Bronchial epithelial cell (primary cell): Measurements from ENCODE around the gene TMEM43. TPM values are rescaled to one million over a fixed set of nuclear protein-coding genes. Genes with fewer than 3 reads are reported as not detected.

ENCODE experiments used
- DNase-seq: peaks from one replicate; pipeline ENCODE4 v3.0.0-alpha.2; 2010; ENCODE audit warnings: low read depth
- FAIRE-seq: peaks from 2 replicates; lab custom pipeline; 2011; peaks lifted over from hg19 to GRCh38; lab: Jason Lieb, UNC
- H3K27me3 ChIP-seq: 2 replicates; pipeline ENCODE4 v1.5.1; 2011; ENCODE audit warnings: low read length; ENCODE audit not compliant: control insufficient read depth, insufficient read depth
- H3K36me3 ChIP-seq: 2 replicates; pipeline ENCODE4 v1.5.1; 2011; ENCODE audit warnings: low read length; ENCODE audit not compliant: control insufficient read depth, insufficient read depth
- H3K4me3 ChIP-seq: 2 replicates; pipeline ENCODE4 v1.5.1; 2011; ENCODE audit warnings: mild to moderate bottlenecking, low read depth, low read length, control low read depth
- total RNA-seq: library from RNA; depleted of rRNA; stranded (reverse); fragments of >200 nt; gene quantifications from 2 replicates; pipeline ENCODE4 v1.2.1, GENCODE V29; 2014
- TF ChIP-seq, protein P1 (sequence below): IDR thresholded peaks from 2 replicates; pipeline ENCODE4 v1.5.1; 2011; ENCODE audit warnings: mild to moderate bottlenecking, moderate library complexity, low read length, control low read depth, inconsistent platforms; ENCODE audit not compliant: insufficient read depth, severe bottlenecking

The TMEM43 gene
- total RNA-seq, 1 donor from 2014 or later: 88.5 TPM

DNA sequence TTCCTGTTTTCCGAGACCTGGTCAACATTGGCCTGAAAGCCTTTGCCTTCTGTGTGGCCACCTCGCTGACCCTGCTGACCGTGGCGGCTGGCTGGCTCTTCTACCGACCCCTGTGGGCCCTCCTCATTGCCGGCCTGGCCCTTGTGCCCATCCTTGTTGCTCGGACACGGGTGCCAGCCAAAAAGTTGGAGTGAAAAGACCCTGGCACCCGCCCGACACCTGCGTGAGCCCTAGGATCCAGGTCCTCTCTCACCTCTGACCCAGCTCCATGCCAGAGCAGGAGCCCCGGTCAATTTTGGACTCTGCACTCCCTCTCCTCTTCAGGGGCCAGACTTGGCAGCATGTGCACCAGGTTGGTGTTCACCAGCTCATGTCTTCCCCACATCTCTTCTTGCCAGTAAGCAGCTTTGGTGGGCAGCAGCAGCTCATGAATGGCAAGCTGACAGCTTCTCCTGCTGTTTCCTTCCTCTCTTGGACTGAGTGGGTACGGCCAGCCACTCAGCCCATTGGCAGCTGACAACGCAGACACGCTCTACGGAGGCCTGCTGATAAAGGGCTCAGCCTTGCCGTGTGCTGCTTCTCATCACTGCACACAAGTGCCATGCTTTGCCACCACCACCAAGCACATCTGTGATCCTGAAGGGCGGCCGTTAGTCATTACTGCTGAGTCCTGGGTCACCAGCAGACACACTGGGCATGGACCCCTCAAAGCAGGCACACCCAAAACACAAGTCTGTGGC, 16.9 kb downstream of the TMEM43 start:
- TF ChIP-seq, protein P1, sequence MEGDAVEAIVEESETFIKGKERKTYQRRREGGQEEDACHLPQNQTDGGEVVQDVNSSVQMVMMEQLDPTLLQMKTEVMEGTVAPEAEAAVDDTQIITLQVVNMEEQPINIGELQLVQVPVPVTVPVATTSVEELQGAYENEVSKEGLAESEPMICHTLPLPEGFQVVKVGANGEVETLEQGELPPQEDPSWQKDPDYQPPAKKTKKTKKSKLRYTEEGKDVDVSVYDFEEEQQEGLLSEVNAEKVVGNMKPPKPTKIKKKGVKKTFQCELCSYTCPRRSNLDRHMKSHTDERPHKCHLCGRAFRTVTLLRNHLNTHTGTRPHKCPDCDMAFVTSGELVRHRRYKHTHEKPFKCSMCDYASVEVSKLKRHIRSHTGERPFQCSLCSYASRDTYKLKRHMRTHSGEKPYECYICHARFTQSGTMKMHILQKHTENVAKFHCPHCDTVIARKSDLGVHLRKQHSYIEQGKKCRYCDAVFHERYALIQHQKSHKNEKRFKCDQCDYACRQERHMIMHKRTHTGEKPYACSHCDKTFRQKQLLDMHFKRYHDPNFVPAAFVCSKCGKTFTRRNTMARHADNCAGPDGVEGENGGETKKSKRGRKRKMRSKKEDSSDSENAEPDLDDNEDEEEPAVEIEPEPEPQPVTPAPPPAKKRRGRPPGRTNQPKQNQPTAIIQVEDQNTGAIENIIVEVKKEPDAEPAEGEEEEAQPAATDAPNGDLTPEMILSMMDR: no peak
- FAIRE-seq: no peak
- Histone ChIP-seq H3K4me3 (no peak overlapping the region), H3K27me3 (no peaks in the 10 kb centered on the region), H3K36me3 (peaks cover 24% of the 10 kb centered on the region)
- no peak for DNase-seq

DNA sequence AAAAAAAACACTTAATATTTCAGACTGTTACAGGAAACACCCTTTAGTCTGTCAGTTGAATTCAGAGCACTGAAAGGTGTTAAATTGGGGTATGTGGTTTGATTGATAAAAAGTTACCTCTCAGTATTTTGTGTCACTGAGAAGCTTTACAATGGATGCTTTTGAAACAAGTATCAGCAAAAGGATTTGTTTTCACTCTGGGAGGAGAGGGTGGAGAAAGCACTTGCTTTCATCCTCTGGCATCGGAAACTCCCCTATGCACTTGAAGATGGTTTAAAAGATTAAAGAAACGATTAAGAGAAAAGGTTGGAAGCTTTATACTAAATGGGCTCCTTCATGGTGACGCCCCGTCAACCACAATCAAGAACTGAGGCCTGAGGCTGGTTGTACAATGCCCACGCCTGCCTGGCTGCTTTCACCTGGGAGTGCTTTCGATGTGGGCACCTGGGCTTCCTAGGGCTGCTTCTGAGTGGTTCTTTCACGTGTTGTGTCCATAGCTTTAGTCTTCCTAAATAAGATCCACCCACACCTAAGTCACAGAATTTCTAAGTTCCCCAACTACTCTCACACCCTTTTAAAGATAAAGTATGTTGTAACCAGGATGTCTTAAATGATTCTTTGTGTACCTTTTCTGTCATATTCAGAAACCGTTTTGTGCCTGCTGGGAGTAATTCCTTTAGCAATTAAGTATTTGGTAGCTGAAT, 17.9 kb downstream of the TMEM43 start:
- TF ChIP-seq, protein P1: no peak
- Histone ChIP-seq H3K4me3 (no peak overlapping the region), H3K27me3 (no peaks in the 10 kb centered on the region), H3K36me3 (peaks cover 28% of the 10 kb centered on the region)
- FAIRE-seq: no peak
- DNase-seq: peak; percentile 43

DNA sequence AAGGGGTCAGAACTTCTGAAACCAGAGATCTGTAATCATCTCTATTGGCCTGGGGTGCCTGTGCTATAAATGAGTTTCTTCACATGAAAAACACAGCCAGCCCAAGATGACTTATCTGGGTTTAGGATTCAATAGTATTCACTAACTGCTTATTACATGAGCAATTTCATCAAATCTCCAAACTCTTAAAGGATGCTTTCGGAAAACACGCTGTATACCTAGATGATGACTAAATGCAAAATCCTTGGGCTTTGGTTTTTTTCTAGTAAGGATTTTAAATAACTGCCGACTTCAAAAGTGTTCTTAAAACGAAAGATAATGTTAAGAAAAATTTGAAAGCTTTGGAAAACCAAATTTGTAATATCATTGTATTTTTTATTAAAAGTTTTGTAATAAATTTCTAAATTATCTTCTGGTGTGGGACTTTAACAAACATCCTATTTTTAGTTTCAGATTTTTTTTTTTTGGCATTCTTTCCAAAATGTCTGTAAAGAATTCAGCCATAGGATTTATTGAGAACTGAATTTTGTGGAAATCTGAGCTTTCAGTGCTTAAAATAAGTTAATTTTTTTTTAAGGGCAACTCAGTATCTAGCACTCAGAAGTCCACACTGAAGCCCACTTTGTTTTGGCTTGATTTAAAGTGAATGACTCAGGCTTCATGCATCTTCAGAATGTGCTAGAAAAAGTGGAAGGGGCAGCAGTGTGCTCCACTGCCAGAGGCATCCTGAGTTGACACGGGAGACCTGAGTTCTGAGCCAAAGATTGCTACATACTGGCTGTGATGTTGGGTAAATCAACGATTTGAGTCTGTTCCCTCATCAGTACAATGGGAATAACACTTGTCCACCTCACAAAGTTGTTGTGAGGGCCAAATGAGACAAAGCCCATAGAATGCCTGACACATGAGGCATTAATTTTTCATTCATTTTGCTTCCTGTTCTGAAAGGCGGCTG, 18.7 kb downstream of the TMEM43 start:
- TF ChIP-seq, protein P1: no peak
- no peak overlapping the region for H3K4me3 ChIP-seq
- FAIRE-seq (no peak), DNase-seq (peak; percentile 91)
- H3K27me3 ChIP-seq: no peaks in the 10 kb centered on the region
- H3K36me3 ChIP-seq: peaks cover 32% of the 10 kb centered on the region

DNA sequence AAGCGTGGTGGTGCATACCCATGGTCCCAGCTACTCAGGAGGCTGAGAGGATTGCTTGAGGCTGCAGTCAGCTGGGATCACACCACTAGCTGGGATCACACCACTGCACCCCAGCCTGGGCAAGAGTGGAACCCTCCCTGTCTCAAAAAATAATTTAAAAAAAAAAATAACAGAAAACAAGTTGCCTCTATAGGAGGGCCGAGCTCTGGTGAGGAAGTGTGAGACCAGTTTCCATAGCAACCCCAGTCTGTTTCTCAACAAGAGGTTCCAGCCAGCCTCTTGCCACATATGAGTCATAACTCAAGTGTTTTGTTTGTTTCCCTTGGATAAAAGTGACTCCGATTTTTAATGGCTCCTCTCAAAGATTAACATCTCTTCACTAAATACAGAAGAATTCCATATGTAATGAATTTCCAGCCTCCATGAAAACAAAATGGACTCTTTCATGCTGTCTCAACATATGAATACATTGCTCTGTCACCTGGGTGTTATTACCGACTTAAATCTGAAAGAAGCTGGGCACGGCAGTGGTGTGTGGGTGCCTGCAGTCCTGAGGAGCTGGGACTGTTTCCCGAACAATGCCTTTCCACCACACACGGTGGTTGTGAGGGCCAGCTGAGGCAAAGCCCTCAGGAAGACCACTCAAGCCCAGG, 19.7 kb downstream of the TMEM43 start:
- no peak for FAIRE-seq

DNA sequence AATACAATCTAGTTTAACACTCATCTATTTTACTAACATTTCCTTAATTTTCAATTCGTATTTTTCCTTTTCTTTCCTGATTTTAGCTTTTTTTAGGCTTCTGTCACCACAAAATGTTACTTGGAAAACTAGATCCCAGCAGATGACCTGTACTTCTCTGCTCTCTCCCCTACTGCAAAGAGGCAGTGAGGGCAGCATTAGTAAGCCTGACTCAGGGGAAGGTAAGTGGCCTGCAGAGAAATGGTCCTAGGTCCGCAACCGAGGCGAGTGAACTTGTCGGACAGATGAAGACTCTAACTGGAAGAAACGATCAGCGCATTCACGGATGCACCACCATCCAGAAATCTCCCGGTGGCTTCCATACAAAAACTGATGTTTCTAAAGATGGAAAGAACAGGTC, 20.4 kb downstream of the TMEM43 start:
- TF ChIP-seq, protein P1: no peak
- peaks cover 21% of the 10 kb centered on the region for H3K36me3 ChIP-seq
- H3K27me3 ChIP-seq: no peaks in the 10 kb centered on the region
- DNase-seq: no peak
- H3K4me3 ChIP-seq: no peak overlapping the region
- no peak for FAIRE-seq

More for the DNA sequence above, 19.7 kb downstream of the TMEM43 start:
- TF ChIP-seq, protein P1: no peak
- peak; percentile 96 for DNase-seq
- Histone ChIP-seq H3K4me3 (no peak overlapping the region), H3K27me3 (no peaks in the 10 kb centered on the region), H3K36me3 (peaks cover 25% of the 10 kb centered on the region)
